ENCODE data around the gene SLC12A3. TPM values are rescaled to one million over a fixed set of nuclear protein-coding genes. Genes with fewer than 3 reads are reported as not detected.

The SLC12A3 gene
- total and polyA plus RNA-seq, 2 of the 8 experiments (the other 6 are each of a cell fraction or from before 2014, with no cell fraction given) = not detected

DNA sequence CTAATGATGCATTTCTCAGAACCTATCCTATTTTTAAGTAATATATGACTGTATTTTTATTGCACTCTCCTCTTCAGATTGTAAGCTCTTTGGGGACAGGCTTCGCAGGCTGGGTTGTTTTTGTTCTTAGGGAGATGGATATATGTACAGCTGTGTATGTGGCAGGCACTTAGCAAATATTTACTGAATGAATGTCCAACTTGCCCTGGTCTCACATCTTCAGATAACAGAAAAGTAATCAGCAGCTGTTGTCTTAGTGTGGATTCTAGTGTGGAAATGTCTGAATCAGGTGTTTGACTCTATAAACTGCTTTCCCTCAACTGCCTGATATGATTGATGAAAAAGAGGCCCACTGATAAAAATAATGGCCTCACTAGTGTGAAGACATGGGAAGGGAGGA, 47.1 kb upstream of the SLC12A3 start:
- TF ChIP-seq HDAC2 (IDR thresholded peaks at IDR 0.05; ENCODE audit: borderline replicate concordance in 1 of 2, low read depth in 2 of 2, low read length in 2 of 2) = no peak
- TF ChIP-seq SIN3A (conservative IDR thresholded peaks at IDR 0.05 in 1 of 2, IDR thresholded peaks at IDR 0.05 in 1 of 2; ENCODE audit: low read depth in 1 of 2, low read length in 2 of 2) = no peak
- no peak for TF ChIP-seq FOSL1 (IDR thresholded peaks at IDR 0.05; ENCODE audit: insufficient read depth, low read depth, low read length)
- TF ChIP-seq CHD1 (IDR thresholded peaks at IDR 0.05; ENCODE audit: low read depth, low read length) = no peak
- no peak for TF ChIP-seq CHD2 (IDR thresholded peaks at IDR 0.05; ENCODE audit: low read length)
- no peak for TF ChIP-seq NRF1 (IDR thresholded peaks at IDR 0.05; ENCODE audit: low read depth, low read length)
- no peak for TF ChIP-seq JUND (IDR thresholded peaks at IDR 0.05; ENCODE audit: low read length)
- no peak for TF ChIP-seq TAF1 (IDR thresholded peaks at IDR 0.05; ENCODE audit: low read depth, low read length)
- no peak for TF ChIP-seq TAF7 (optimal IDR thresholded peaks at IDR 0.05; ENCODE audit: borderline replicate concordance, low read depth, low read length)
- TF ChIP-seq ZNF274 (IDR thresholded peaks at IDR 0.05; ENCODE audit: borderline replicate concordance, extremely low read depth, low read length) = no peak
- no peak for TF ChIP-seq CREB1 (IDR thresholded peaks at IDR 0.05)
- no peak for TF ChIP-seq SP1 (IDR thresholded peaks at IDR 0.05; ENCODE audit: low read depth, low read length)
- TF ChIP-seq POLR2A (IDR thresholded peaks at IDR 0.05; ENCODE audit: control extremely low read depth in 1 of 2, low read depth in 2 of 2, low read length in 2 of 2) = no peak
- TF ChIP-seq, protein P1, sequence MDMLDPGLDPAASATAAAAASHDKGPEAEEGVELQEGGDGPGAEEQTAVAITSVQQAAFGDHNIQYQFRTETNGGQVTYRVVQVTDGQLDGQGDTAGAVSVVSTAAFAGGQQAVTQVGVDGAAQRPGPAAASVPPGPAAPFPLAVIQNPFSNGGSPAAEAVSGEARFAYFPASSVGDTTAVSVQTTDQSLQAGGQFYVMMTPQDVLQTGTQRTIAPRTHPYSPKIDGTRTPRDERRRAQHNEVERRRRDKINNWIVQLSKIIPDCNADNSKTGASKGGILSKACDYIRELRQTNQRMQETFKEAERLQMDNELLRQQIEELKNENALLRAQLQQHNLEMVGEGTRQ (IDR thresholded peaks at IDR 0.05; ENCODE audit: low read length) = no peak
- Histone ChIP-seq H3K56ac (replicated peaks; ENCODE audit: insufficient read length, low read depth, low read length) (no peak overlapping the region), H3K4me3 (ENCODE audit: extremely low read depth in 1 of 4, insufficient read depth in 2 of 4, low read depth in 3 of 4, low read length in 4 of 4) (no peak overlapping the region), H3K23ac (ENCODE audit: insufficient read length) (no peak overlapping the region), H2BK12ac (ENCODE audit: low read depth, low read length) (no peak overlapping the region), H2BK120ac (replicated peaks; ENCODE audit: low read depth, low read length) (no peak overlapping the region), H4K20me1 (replicated peaks in 1 of 2; ENCODE audit: control insufficient read depth in 1 of 2, insufficient read depth in 2 of 2, low read length in 2 of 2) (no peaks in the 10 kb centered on the region), H3K27me3 (replicated peaks in 1 of 4; ENCODE audit: control insufficient read depth in 3 of 4, extremely low read depth in 1 of 4, insufficient read depth in 3 of 4, low read length in 3 of 4) (no peaks in the 10 kb centered on the region), H3K36me3 (ENCODE audit: control insufficient read depth in 2 of 4, insufficient read depth in 4 of 4, low read length in 3 of 4) (peaks cover 2 to 22% (median 13%) of the 10 kb centered on the region in 4 experiments; a peak in 7 of 8 replicates), H3K23me2 (ENCODE audit: low read depth, low read length) (no peaks in the 10 kb centered on the region), H3K9me3 (ENCODE audit: insufficient read depth in 2 of 2, low read depth in 1 of 2, low read length in 1 of 2) (no peaks in the 10 kb centered on the region), H2BK15ac (ENCODE audit: low read length) (no peak overlapping the region), H3K27ac (ENCODE audit: low read depth, low read length) (no peak overlapping the region), H3K79me2 (ENCODE audit: control insufficient read depth in 1 of 2, insufficient read depth in 2 of 2, low read length in 2 of 2) (peaks cover 0 to 2% of the 10 kb centered on the region in 2 experiments; a peak in 1 of 4 replicates), H3K18ac (ENCODE audit: extremely low read depth, low read length) (no peak overlapping the region), H4K91ac (replicated peaks; ENCODE audit: insufficient read length, low read length) (no peak overlapping the region), H3K9ac (replicated peaks in 1 of 4; ENCODE audit: extremely low read depth in 1 of 4, low read depth in 3 of 4, low read length in 3 of 4) (no peak overlapping the region), H3K4me1 (replicated peaks in 1 of 4; ENCODE audit: control insufficient read depth in 3 of 4, insufficient read depth in 4 of 4, low read length in 3 of 4) (no peaks in the 10 kb centered on the region), H3K14ac (ENCODE audit: insufficient read length) (no peak overlapping the region), H4K8ac (ENCODE audit: extremely low read depth, insufficient read depth, low read length) (no peak overlapping the region), H4K5ac (ENCODE audit: insufficient read length, low read depth, low read length) (no peak overlapping the region), H2BK5ac (ENCODE audit: low read depth, low read length) (no peak overlapping the region), H2AFZ (ENCODE audit: low read length) (no peak overlapping the region), H2AK5ac (ENCODE audit: low read depth, low read length) (no peak overlapping the region), H3K79me1 (ENCODE audit: low read depth, low read length) (0 out of 2 replicates have a peak, but pooled peaks cover 2% of the 10 kb centered on the region), H3K4ac (replicated peaks; ENCODE audit: insufficient read length, low read depth, low read length) (no peak overlapping the region), H2BK20ac (ENCODE audit: low read length) (no peak overlapping the region), H3K4me2 (ENCODE audit: insufficient read depth in 1 of 2, low read depth in 2 of 2, low read length in 2 of 2) (no peak overlapping the region)
- FAIRE-seq (no peak), DNase-seq (ENCODE audit: low read depth in 1 of 2, low spot score in 2 of 2) (no peak)
- ChIA-PET POLR2A (ENCODE audit: partially characterized antibody) (no interaction called here), CTCF (ENCODE audit: partially characterized antibody) (interaction anchor here (1.1 to 2.0 kb wide), 5 partner anchors 11 to 217 kb away, joined by 3 to 8 read pairs (median 4); no protein-coding TSS in a partner anchor)
- 92% methylated on average over 1 of the region's 1 CpG; no CpG with 5 or more reads in 1 of the 2 experiments for WGBS, 2 experiments (ENCODE audit: extremely low coverage in 1 of 2, insufficient coverage in 1 of 2, insufficient read length in 1 of 2, insufficient replicate concordance in 2 of 2, low coverage in 1 of 2, low lambda C conversion rate in 2 of 2, missing lambda C conversion rate in 1 of 2)

Data from H1 (cell line).